A673 (cell line): ENCODE data around the gene COG4.

ENCODE experiments used
- CTCF ChIP-seq: fragments of 300-800, 200-600 bp; sonication (generic); conservative IDR thresholded peaks from 2 replicates; pipeline ENCODE4 v1.5.1; 2017; ENCODE audit warnings: low read depth, mild to moderate bottlenecking, antibody characterized with exemption, low read length, moderate library complexity, mixed read lengths
- EZH2 ChIP-seq: fragments of 200-600 bp; sonication (generic); IDR thresholded peaks from 2 replicates; pipeline ENCODE4 v1.6.1; 2017; ENCODE audit warnings: borderline replicate concordance, low read depth, mild to moderate bottlenecking, mixed read lengths, antibody characterized with exemption, low read length; ENCODE audit not compliant: poor library complexity, severe bottlenecking

GRCh38 chr16:70569752-70570151 is 46.4 kb upstream of the COG4 start:
- TF ChIP-seq CTCF (no peak), EZH2 (no peak)
